K562 (cell line): ENCODE data around the gene CABLES1.

Experiments
- CTCF ChIP-seq, 3 experiments: IDR thresholded peaks in 2 of 3; conservative IDR thresholded peaks in 1 of 3; 2 replicates each; pipeline ENCODE4 v1.5.1; 2011 to 2012; ENCODE audit warnings: low read length in 3 of 3, mild to moderate bottlenecking in 3 of 3, control low read depth in 2 of 3, improper control_type of control experiment in 1 of 3, inconsistent platforms in 1 of 3, low read depth in 1 of 3, mixed read lengths in 1 of 3, moderate library complexity in 1 of 3; ENCODE audit not compliant: insufficient read depth in 2 of 3
- DMBX1 ChIP-seq: fragments of 250-450 bp; sonication (Bioruptor Pico); IDR thresholded peaks from 2 replicates; pipeline ENCODE4 v1.8.0; 2022; ENCODE audit warnings: inconsistent platforms, mild to moderate bottlenecking, moderate library complexity, borderline replicate concordance
- POLR2AphosphoS5 ChIP-seq: IDR thresholded peaks from 2 replicates; pipeline ENCODE4 v1.6.1; 2011; ENCODE audit warnings: mild to moderate bottlenecking, low read depth, low read length, moderate library complexity; ENCODE audit not compliant: control insufficient read depth, insufficient read depth
- TF ChIP-seq, protein P1 (sequence below), 2 experiments: fragments of 450-650 bp in 1 of 2; sonication (generic) in 1 of 2; formaldehyde crosslinking in 1 of 2; IDR thresholded peaks in 1 of 2; conservative IDR thresholded peaks in 1 of 2; 2 replicates each; pipeline versions ENCODE4 v1.6.1 to v1.8.1; 2016 to 2023; ENCODE audit warnings: mild to moderate bottlenecking in 2 of 2, moderate library complexity in 2 of 2, inconsistent platforms in 1 of 2, missing genetic modification reagents in 1 of 2

GRCh38 chr18:23227726-23228070, 92.4 kb downstream of the CABLES1 start:
- TF ChIP-seq CTCF (IDR thresholded peaks at IDR 0.05 in 2 of 3, conservative IDR thresholded peaks at IDR 0.05 in 1 of 3; ENCODE audit: insufficient read depth in 2 of 3, low read depth in 1 of 3, low read length in 3 of 3) (no peak), POLR2AphosphoS5 (no peak), DMBX1 (CRISPR knock-in tag) (no peak)
- TF ChIP-seq, protein P1, sequence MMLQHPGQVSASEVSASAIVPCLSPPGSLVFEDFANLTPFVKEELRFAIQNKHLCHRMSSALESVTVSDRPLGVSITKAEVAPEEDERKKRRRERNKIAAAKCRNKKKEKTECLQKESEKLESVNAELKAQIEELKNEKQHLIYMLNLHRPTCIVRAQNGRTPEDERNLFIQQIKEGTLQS (IDR thresholded peaks at IDR 0.05): no peak
- TF ChIP-seq, protein P1 (CRISPR knock-in tag; conservative IDR thresholded peaks at IDR 0.05): no peak
